Common myeloid progenitor, CD34-positive (primary cell): ENCODE measurements around the gene NIPAL3.
"Not testable (repeated sequence)": the region's sequence is repeated elsewhere in the genome, so short reads cannot be mapped to it uniquely, and the experiment has no call there.

Experiments used
- CTCF ChIA-PET: fragments of 350-600 bp; sonication (Branson Sonifier 250); formaldehyde crosslinking; loops from one replicate; lab custom pipeline; 2021; ENCODE audit warnings: antibody characterized with exemption; lab: Charles Lee
- POLR2A ChIA-PET: fragments of 350-600 bp; sonication (Branson Sonifier 250); formaldehyde crosslinking; loops from one replicate; lab custom pipeline; 2021; ENCODE audit warnings: antibody characterized with exemption; lab: Charles Lee
- DNase-seq, 3 donors: peaks; one replicate each; pipeline versions ENCODE4 v3.0.0 to v3.0.0-alpha.2; 2013
- H3K27ac ChIP-seq, 2 experiments: 1 replicate in 1 of 2; 2 replicates in 1 of 2; pipeline ENCODE4 v1.7.0; 2013; ENCODE audit warnings: inconsistent platforms in 2 of 2, low read length in 2 of 2, mild to moderate bottlenecking in 2 of 2, low read depth in 1 of 2, moderate library complexity in 1 of 2; ENCODE audit not compliant: severe bottlenecking in 2 of 2, insufficient read depth in 1 of 2, poor library complexity in 1 of 2
- H3K27me3 ChIP-seq, 5 experiments: replicated peaks in 2 of 5; 1 replicate in 3 of 5; 2 replicates in 2 of 5; pipeline versions ENCODE4 v1.6.1 to v1.7.0; 2013; ENCODE audit warnings: low read length in 4 of 5, mild to moderate bottlenecking in 2 of 5, moderate library complexity in 2 of 5, inconsistent platforms in 1 of 5; ENCODE audit not compliant: insufficient read depth in 5 of 5, control insufficient read depth in 4 of 5
- H3K36me3 ChIP-seq, 4 experiments: 1 replicate in 2 of 4; 2 replicates in 2 of 4; pipeline versions ENCODE4 v1.6.1 to v1.7.0; 2013; ENCODE audit warnings: low read length in 3 of 4, control low read depth in 1 of 4, mild to moderate bottlenecking in 1 of 4; ENCODE audit not compliant: control insufficient read depth in 4 of 4, insufficient read depth in 4 of 4
- H3K4me1 ChIP-seq, 4 experiments: 1 replicate in 3 of 4; 2 replicates in 1 of 4; pipeline versions ENCODE4 v1.6.1 to v1.7.1; 2013; ENCODE audit warnings: low read length in 3 of 4, mild to moderate bottlenecking in 3 of 4, control low read depth in 1 of 4, inconsistent platforms in 1 of 4, moderate library complexity in 1 of 4; ENCODE audit not compliant: control insufficient read depth in 4 of 4, insufficient read depth in 4 of 4; ENCODE audit errors: control extremely low read depth in 1 of 4
- H3K4me3 ChIP-seq, 7 experiments: 1 replicate in 4 of 7; 2 replicates in 3 of 7; pipeline versions ENCODE4 v1.5.1 to v1.7.0; 2013; ENCODE audit warnings: mild to moderate bottlenecking in 7 of 7, low read length in 6 of 7, moderate library complexity in 6 of 7, inconsistent platforms in 2 of 7, low read depth in 2 of 7, control low read depth in 1 of 7; ENCODE audit not compliant: insufficient read depth in 4 of 7, control insufficient read depth in 1 of 7; ENCODE audit errors: extremely low read depth in 1 of 7
- H3K9me3 ChIP-seq, 5 experiments: 1 replicate in 4 of 5; 2 replicates in 1 of 5; pipeline versions ENCODE4 v1.6.1 to v1.7.1; 2013; ENCODE audit warnings: low read length in 4 of 5, mild to moderate bottlenecking in 2 of 5, inconsistent platforms in 1 of 5, low read depth in 1 of 5, moderate library complexity in 1 of 5; ENCODE audit not compliant: control insufficient read depth in 4 of 5, insufficient read depth in 2 of 5; ENCODE audit errors: control extremely low read depth in 1 of 5
- WGBS: methylation state at CpG from one replicate; pipeline ENCODE4 v1.1.5; 2013; ENCODE audit not compliant: insufficient coverage; 5-methylcytosine and 5-hydroxymethylcytosine counted together

NIPAL3 gene

DNA sequence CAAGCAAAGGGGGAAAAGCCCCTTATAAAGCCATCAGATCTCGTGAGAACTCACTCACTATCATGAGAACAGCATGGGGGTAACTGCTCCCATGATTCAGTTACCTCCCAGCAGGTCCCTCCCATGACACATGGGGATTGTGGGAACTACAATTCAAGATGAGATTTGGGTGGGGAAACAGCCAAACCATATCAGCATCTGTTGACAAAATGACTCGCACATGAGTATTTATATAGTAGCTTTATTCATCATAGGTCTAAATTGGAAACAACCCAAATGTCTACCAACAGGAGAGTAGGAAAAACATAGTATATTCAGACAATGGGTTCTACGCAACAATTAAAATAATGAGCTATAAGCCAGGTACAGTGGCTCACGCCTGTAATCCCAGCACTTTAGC, 46.5 kb downstream of the NIPAL3 start:
- CTCF ChIA-PET = interaction anchor here (1.0 kb wide), 1 partner anchor 12 kb away, joined by 3 read pairs; no protein-coding TSS in a partner anchor
- H3K27ac ChIP-seq, H3K9me3 ChIP-seq, POLR2A ChIA-PET, H3K4me3 ChIP-seq, DNase-seq, H3K27me3 ChIP-seq: not testable (repeated sequence)
- H3K4me1 ChIP-seq = peaks cover 0 to 13% (median 0%) of the 10 kb centered on the region in 4 experiments
- WGBS = 100% methylated on average over 3 of the region's 4 CpGs
- H3K36me3 ChIP-seq = peaks cover 18 to 82% (median 45%) of the 10 kb centered on the region in 4 experiments

GRCh38 chr1:24463776-24464735, 48.5 kb downstream of the NIPAL3 start:
- Histone ChIP-seq H3K4me1 (peaks cover 0 to 13% (median 0%) of the 10 kb centered on the region in 4 experiments), H3K9me3 (peaks cover 0 to 1% (median 0%) of the 10 kb centered on the region in 5 experiments), H3K27me3 (no peaks in the 10 kb centered on the region), H3K36me3 (peaks cover 16 to 76% (median 36%) of the 10 kb centered on the region in 4 experiments), H3K27ac (no peak overlapping the region), H3K4me3 (no peak overlapping the region)
- DNase-seq = no peak
- POLR2A ChIA-PET = no interaction called here
- CTCF ChIA-PET = interaction anchor here (1.1 kb wide), 1 partner anchor 43 kb away, joined by 3 read pairs; no protein-coding TSS in a partner anchor
- WGBS = 97% methylated on average over 10 of the region's 14 CpGs

DNA sequence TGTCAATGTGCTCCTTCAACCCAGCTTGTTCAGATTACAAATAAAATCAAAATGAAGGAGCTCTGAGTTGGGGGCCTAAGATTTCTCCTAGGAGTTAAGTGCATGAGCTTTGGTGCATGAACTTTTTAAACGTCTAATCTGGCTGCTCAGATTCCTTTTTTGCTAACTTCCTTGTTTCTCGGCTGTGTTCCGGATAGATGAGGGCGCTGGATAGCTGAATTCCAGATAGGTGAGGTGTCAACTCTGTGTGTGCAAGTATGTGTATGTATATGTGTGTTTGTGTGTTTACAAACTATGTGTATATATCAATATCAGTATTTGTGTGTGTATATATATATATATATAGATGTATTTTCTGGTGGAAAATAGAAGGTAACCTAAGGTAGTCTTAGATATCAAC, 49.5 kb downstream of the NIPAL3 start:
- H3K36me3 ChIP-seq = peaks cover 9 to 76% (median 28%) of the 10 kb centered on the region in 4 experiments
- no peak overlapping the region for H3K27ac ChIP-seq
- H3K4me3 ChIP-seq = no peak overlapping the region
- H3K9me3 ChIP-seq = peaks cover 0 to 3% (median 0%) of the 10 kb centered on the region in 5 experiments
- DNase-seq = no peak
- H3K27me3 ChIP-seq = no peaks in the 10 kb centered on the region
- POLR2A ChIA-PET = no interaction called here
- H3K4me1 ChIP-seq = peaks cover 0 to 13% (median 0%) of the 10 kb centered on the region in 4 experiments
- CTCF ChIA-PET = interaction anchor here (1.1 kb wide), 1 partner anchor 44 kb away, joined by 3 read pairs; no protein-coding TSS in a partner anchor
- 60% methylated on average over 2 of the region's 4 CpGs for WGBS

DNA sequence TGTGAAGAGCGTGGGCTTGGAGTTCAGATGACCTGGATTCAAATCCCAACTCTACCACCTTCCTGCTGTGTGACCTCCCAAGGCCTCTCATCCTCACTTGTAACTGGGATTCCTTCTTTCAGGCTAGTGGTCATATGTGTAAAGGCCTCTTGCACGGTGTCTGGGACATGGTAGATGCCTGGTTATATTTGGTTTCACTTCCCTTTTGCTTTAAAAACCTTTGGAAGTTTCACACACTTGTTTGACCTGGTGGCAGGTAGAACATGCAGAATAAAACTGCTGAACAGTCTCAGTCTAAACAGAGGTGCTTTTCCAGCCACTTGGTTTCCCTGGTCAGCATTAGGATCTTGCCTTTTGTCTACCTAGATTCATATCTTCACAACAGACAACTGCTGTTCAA, 50.0 kb downstream of the NIPAL3 start:
- H3K27me3 ChIP-seq = no peaks in the 10 kb centered on the region
- no peak overlapping the region for H3K27ac ChIP-seq
- CTCF ChIA-PET = interaction anchor here (1.1 kb wide), 1 partner anchor 44 kb away, joined by 3 read pairs; no protein-coding TSS in a partner anchor
- POLR2A ChIA-PET = no interaction called here
- H3K4me1 ChIP-seq = peaks cover 0 to 14% (median 0%) of the 10 kb centered on the region in 4 experiments
- DNase-seq = no peak
- H3K36me3 ChIP-seq = peaks cover 6 to 76% (median 23%) of the 10 kb centered on the region in 4 experiments
- H3K9me3 ChIP-seq = peaks cover 0 to 3% (median 0%) of the 10 kb centered on the region in 5 experiments
- WGBS = 100% methylated on average over 2 of the region's 2 CpGs
- no peak overlapping the region for H3K4me3 ChIP-seq

- DNase-seq = no peak
- peaks cover 3 to 59% (median 13%) of the 10 kb centered on the region in 4 experiments for H3K36me3 ChIP-seq
- ChIA-PET POLR2A (interaction anchor here (0.6 kb wide), 1 partner anchor 11 kb away, joined by 3 read pairs; no protein-coding TSS in a partner anchor), CTCF (no interaction called here)
- H3K4me3 ChIP-seq = no peak overlapping the region
- H3K27me3 ChIP-seq = no peaks in the 10 kb centered on the region
- peaks cover 0 to 25% (median 0%) of the 10 kb centered on the region in 4 experiments for H3K4me1 ChIP-seq
- no peak overlapping the region for H3K27ac ChIP-seq
- peaks cover 0 to 3% (median 0%) of the 10 kb centered on the region in 5 experiments for H3K9me3 ChIP-seq
- WGBS = 98% methylated on average over 10 of the region's 11 CpGs
These were observed 53.2 kb downstream of the NIPAL3 start for GRCh38 chr1:24468685-24469316.

DNA sequence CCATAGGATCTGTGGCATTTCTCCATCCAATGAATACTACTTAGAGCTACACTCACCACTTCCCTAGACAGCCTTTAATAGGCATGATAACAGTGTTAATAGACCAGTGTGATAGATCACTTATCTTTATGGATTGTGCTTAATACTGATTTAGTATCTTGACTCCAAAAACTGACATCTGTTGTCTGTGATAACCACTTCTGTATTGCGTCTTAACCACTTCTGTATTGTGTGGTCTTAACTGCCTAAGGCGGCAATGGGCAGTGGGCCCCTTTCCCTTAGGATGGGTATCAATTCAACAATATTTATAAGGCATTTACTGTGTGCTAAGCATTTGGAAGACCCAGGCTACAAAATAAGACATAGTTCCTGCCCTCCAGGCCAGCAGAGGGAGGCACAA, 55.0 kb downstream of the NIPAL3 start:
- ChIA-PET CTCF (interaction anchor here (0.9 kb wide), 1 partner anchor 59 kb away, joined by 5 read pairs; no protein-coding TSS in a partner anchor), POLR2A (no interaction called here)
- WGBS = 83% methylated on average over 1 of the region's 2 CpGs
- Histone ChIP-seq H3K27ac (no peak overlapping the region), H3K4me3 (no peak overlapping the region), H3K27me3 (no peaks in the 10 kb centered on the region), H3K4me1 (peaks cover 0 to 23% (median 0%) of the 10 kb centered on the region in 4 experiments), H3K9me3 (peaks cover 0 to 3% (median 0%) of the 10 kb centered on the region in 5 experiments), H3K36me3 (peaks cover 3 to 47% (median 11%) of the 10 kb centered on the region in 4 experiments)
- DNase-seq = peak in 2 of 3 donors; percentile 15 to 50
